Thoracic aorta (tissue), 2 donors: ENCODE measurements around the gene PSMA7. TPM values are rescaled to one million over a fixed set of nuclear protein-coding genes. Genes with fewer than 3 reads are reported as not detected.

Source experiments
- ATAC-seq: fragments of 150-250 bp; one replicate; pipeline ENCODE4 v1.8.0; 2017; ENCODE audit warnings: low read depth; ENCODE audit not compliant: insufficient number of reproducible peaks, low FRiP score
- DNase-seq: peaks from one replicate; pipeline ENCODE4 v3.0.0-alpha.2; 2020; ENCODE audit warnings: low spot score
- H3K27ac ChIP-seq, 2 donors: fragments of 200-600 bp; sonication (generic); 1 replicate in 1 of 2; 2 replicates in 1 of 2; pipeline ENCODE4 v1.5.1; 2016; ENCODE audit warnings: mild to moderate bottlenecking in 2 of 2, moderate library complexity in 2 of 2
- H3K27me3 ChIP-seq: fragments of 200-600 bp; sonication (generic); replicated peaks from 2 replicates; pipeline ENCODE4 v1.6.0; 2016; ENCODE audit warnings: mild to moderate bottlenecking; ENCODE audit not compliant: insufficient read depth
- H3K36me3 ChIP-seq: fragments of 200-600 bp; sonication (generic); one replicate; pipeline ENCODE4 v1.5.1; 2016
- H3K4me1 ChIP-seq, 2 donors: fragments of 200-600 bp; sonication (generic); 1 replicate in 1 of 2; 2 replicates in 1 of 2; pipeline versions ENCODE4 v1.5.1 to v1.6.0; 2016; ENCODE audit warnings: low read depth in 2 of 2, mild to moderate bottlenecking in 1 of 2; ENCODE audit not compliant: control insufficient read depth in 1 of 2
- H3K4me3 ChIP-seq: fragments of 200-600 bp; sonication (generic); 2 replicates; pipeline ENCODE4 v1.5.1; 2016; ENCODE audit warnings: mild to moderate bottlenecking
- H3K9me3 ChIP-seq: fragments of 200-600 bp; sonication (generic); 2 replicates; pipeline ENCODE4 v1.5.1; 2016
- CTCF ChIP-seq: fragments of 200-600 bp; sonication (generic); IDR thresholded peaks from one replicate; pipeline ENCODE4 v1.5.1; 2019; ENCODE audit warnings: antibody characterized with exemption
- total RNA-seq, 2 donors: library from RNA; depleted of rRNA; stranded (reverse); fragments of >200 nt; gene quantifications; one replicate each; pipeline versions ENCODE4 v1.1.0 to v1.2.3, GENCODE V29; 2016

The PSMA7 gene
- total RNA-seq, 2 donors from 2014 or later: 185 to 228 TPM

DNA sequence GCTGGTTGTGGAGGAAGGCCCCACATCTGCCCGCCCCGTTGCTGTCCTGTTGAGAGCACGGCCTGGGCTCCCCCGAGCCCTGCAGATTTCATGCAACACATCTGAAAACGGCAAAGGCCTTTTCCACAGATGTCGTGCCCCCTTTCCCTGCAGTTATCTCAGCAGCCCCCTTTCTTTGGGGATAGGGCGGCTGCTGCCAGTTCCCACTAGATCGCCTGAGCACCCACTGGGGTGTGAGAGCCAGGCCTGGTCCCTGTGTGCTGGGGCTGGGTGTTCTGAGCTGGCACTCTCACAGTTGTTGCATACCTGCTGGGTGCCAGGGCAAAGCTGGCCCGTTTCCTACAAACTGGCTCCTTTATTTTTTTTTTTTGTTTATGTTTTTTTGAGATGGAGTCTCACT, 27.3 kb upstream of the PSMA7 start:
- no peak for DNase-seq
- TF ChIP-seq CTCF: no peak
- H3K36me3 ChIP-seq: peaks cover 26% of the 10 kb centered on the region

DNA sequence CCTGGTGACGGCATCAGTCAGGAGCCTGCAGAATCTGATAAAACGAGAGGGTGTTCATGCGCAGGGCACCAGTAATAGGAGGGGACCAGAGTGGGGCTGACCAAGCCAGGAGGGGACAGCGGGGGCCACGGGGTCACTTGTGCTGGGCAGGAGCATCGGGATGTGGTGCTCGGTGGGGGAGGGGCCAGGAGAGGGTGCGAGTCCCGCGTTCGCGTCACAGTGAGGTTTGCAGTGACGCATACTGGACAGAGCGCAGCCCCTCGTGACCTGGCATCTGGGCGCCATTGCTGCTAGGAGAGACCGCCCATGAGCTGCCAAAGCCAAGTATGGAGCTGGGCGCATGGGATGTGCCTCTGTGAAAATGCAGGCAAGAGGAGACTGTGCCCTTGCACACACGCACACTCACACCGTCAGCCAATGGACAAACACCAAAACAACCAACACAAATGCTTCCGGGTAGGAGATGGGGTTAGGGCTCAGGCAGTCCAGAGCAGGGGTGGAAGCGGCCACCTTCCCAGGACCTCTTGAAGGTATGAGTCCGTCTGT, 25.8 kb upstream of the PSMA7 start:
- H3K4me3 ChIP-seq: no peak overlapping the region
- no peak for TF ChIP-seq CTCF
- ATAC-seq (no peak), DNase-seq (no peak)
- H3K4me1 ChIP-seq: no peaks in the 10 kb centered on the region
- no peaks in the 10 kb centered on the region for H3K9me3 ChIP-seq
- peaks cover 41% of the 10 kb centered on the region for H3K36me3 ChIP-seq
- no peaks in the 10 kb centered on the region for H3K27me3 ChIP-seq
- H3K27ac ChIP-seq: no peak overlapping the region

More for the DNA sequence above, 27.3 kb upstream of the PSMA7 start:
- Histone ChIP-seq H3K4me1 (no peaks in the 10 kb centered on the region), H3K9me3 (no peaks in the 10 kb centered on the region), H3K27ac (no peak overlapping the region), H3K4me3 (no peak overlapping the region), H3K27me3 (no peaks in the 10 kb centered on the region)
- no peak for ATAC-seq

GRCh38 chr20:62168061-62168460, 24.9 kb upstream of the PSMA7 start:
- Histone ChIP-seq H3K4me3 (no peak overlapping the region), H3K27ac (no peak overlapping the region), H3K9me3 (no peaks in the 10 kb centered on the region), H3K36me3 (peaks cover 42% of the 10 kb centered on the region), H3K27me3 (no peaks in the 10 kb centered on the region), H3K4me1 (no peaks in the 10 kb centered on the region)
- DNase-seq: no peak
- TF ChIP-seq CTCF: no peak
- ATAC-seq: no peak

GRCh38 chr20:62167474-62167873, 24.3 kb upstream of the PSMA7 start:
- Histone ChIP-seq H3K36me3 (peaks cover 47% of the 10 kb centered on the region), H3K27me3 (no peaks in the 10 kb centered on the region), H3K4me3 (no peak overlapping the region), H3K27ac (no peak overlapping the region), H3K9me3 (no peaks in the 10 kb centered on the region), H3K4me1 (no peaks in the 10 kb centered on the region)
- DNase-seq (no peak), ATAC-seq (no peak)
- TF ChIP-seq CTCF: no peak

DNA sequence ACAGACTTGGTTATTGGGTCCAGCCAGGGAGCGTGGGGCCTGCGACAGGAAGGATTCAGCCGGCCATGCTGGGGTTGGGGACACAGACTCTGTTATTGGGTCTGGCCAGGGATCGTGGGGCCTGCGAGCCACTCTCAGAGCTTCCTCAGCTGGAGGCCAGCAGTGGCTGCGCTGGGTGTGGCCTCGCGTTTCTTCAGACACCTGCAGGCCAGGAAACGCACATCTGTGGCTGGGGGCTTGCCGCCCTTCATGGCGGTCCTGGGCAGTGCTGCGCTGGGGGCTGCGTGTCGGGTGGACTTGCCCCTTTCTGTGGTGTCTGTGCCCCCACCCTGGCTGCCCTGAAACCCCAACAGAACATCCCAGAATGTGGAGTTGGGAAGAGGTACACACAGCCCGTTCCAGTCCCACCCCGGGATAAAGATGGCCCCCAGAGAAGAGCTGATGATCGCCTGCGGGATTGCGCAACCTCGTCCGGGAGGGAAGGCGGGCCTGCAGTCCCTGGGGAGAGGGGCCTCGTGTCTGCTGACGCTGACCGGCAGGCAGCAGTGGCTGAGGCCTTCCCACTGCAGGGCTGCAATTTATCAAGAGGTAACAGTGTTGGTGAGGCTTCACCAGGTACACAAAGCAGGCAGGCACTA, 22.7 kb upstream of the PSMA7 start:
- H3K27ac ChIP-seq: no peak overlapping the region
- H3K9me3 ChIP-seq: no peaks in the 10 kb centered on the region
- H3K36me3 ChIP-seq: peaks cover 50% of the 10 kb centered on the region
- no peak for DNase-seq
- H3K4me3 ChIP-seq: no peak overlapping the region
- H3K27me3 ChIP-seq: no peaks in the 10 kb centered on the region
- no peaks in the 10 kb centered on the region for H3K4me1 ChIP-seq
- ATAC-seq: no peak
- no peak for TF ChIP-seq CTCF
